Measurements from ENCODE around the gene RNASEH2A. TPM values are rescaled to one million over a fixed set of nuclear protein-coding genes. Genes with fewer than 3 reads are reported as not detected.

The RNASEH2A gene
- total RNA-seq, 1 donor from 2014 or later: 17.0 TPM

DNA sequence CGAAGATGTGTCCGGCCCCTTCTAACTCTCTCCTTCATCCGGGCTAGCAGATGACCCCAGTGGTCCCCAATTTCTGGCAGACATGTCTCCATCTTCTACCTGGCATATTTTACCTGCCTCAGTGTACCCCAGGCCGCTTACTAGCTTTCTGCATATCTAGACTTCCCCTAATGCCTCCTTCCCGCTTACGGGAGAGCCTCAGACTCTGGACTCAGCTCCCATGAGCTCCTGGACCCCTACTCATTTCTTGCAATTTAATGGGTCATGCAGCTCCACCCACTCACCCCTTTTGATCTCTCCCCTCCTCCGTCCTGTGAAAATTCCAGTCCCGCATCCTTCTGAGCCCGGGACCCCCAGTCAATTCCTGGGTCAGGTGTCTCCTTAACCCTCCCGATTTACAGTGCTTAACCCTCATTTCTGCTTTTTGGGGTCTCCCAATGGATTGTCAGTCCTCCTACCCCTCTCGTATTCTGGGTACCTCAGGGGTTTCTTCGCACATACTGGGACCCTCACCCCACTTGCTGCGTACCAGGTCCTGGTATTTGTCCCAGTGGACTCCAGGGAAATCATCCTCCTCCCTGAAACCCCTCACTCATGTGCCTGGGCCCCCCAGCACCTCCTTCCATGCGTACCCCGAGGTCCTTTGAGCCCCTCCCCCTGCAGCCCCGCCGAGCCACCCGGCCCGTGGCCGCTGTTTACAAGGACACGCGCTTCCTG lies 15.6 kb upstream of the RNASEH2A start:
- TF ChIP-seq, protein P1, sequence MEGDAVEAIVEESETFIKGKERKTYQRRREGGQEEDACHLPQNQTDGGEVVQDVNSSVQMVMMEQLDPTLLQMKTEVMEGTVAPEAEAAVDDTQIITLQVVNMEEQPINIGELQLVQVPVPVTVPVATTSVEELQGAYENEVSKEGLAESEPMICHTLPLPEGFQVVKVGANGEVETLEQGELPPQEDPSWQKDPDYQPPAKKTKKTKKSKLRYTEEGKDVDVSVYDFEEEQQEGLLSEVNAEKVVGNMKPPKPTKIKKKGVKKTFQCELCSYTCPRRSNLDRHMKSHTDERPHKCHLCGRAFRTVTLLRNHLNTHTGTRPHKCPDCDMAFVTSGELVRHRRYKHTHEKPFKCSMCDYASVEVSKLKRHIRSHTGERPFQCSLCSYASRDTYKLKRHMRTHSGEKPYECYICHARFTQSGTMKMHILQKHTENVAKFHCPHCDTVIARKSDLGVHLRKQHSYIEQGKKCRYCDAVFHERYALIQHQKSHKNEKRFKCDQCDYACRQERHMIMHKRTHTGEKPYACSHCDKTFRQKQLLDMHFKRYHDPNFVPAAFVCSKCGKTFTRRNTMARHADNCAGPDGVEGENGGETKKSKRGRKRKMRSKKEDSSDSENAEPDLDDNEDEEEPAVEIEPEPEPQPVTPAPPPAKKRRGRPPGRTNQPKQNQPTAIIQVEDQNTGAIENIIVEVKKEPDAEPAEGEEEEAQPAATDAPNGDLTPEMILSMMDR (IDR thresholded peaks at IDR 0.05; ENCODE audit: insufficient read depth, low read length, poor library complexity, severe bottlenecking): no peak
- DNase-seq (ENCODE audit: low read depth): no peak
- H3K4me3 ChIP-seq (ENCODE audit: low read depth, low read length): peak overlapping the region; percentile 96
- no peaks in the 10 kb centered on the region for H3K27me3 ChIP-seq (ENCODE audit: control insufficient read depth, insufficient read depth, low read length)
- no peaks in the 10 kb centered on the region for H3K36me3 ChIP-seq (ENCODE audit: control insufficient read depth, insufficient read depth, low read length)

DNA sequence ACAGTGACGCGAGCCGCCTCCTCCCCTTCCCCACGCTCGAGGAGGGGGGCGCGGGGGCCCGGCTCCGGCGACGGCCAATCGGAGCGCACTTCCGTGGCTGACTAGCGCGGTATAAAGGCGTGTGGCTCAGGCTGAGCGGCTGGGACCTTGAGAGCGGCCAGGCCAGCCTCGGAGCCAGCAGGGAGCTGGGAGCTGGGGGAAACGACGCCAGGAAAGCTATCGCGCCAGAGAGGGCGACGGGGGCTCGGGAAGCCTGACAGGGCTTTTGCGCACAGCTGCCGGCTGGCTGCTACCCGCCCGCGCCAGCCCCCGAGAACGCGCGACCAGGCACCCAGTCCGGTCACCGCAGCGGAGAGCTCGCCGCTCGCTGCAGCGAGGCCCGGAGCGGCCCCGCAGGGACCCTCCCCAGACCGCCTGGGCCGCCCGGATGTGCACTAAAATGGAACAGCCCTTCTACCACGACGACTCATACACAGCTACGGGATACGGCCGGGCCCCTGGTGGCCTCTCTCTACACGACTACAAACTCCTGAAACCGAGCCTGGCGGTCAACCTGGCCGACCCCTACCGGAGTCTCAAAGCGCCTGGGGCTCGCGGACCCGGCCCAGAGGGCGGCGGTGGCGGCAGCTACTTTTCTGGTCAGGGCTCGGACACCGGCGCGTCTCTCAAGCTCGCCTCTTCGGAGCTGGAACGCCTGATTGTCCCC lies 14.9 kb upstream of the RNASEH2A start, which contains the start of gene JUNB:
JUNB (plus strand) TSS at position 142 of the 706 bp plus-strand sequence; CDS start at position 428, 286 bp downstream.
- Histone ChIP-seq H3K4me3 (ENCODE audit: low read depth, low read length) (peak within 1 kb of the TSS; percentile 96), H3K36me3 (ENCODE audit: control insufficient read depth, insufficient read depth, low read length) (no peaks in the 10 kb centered on the region), H3K27me3 (ENCODE audit: control insufficient read depth, insufficient read depth, low read length) (no peaks in the 10 kb centered on the region)
- no peak for DNase-seq (ENCODE audit: low read depth)
- TF ChIP-seq, protein P1 (IDR thresholded peaks at IDR 0.05; ENCODE audit: insufficient read depth, low read length, poor library complexity, severe bottlenecking): no peak

DNA sequence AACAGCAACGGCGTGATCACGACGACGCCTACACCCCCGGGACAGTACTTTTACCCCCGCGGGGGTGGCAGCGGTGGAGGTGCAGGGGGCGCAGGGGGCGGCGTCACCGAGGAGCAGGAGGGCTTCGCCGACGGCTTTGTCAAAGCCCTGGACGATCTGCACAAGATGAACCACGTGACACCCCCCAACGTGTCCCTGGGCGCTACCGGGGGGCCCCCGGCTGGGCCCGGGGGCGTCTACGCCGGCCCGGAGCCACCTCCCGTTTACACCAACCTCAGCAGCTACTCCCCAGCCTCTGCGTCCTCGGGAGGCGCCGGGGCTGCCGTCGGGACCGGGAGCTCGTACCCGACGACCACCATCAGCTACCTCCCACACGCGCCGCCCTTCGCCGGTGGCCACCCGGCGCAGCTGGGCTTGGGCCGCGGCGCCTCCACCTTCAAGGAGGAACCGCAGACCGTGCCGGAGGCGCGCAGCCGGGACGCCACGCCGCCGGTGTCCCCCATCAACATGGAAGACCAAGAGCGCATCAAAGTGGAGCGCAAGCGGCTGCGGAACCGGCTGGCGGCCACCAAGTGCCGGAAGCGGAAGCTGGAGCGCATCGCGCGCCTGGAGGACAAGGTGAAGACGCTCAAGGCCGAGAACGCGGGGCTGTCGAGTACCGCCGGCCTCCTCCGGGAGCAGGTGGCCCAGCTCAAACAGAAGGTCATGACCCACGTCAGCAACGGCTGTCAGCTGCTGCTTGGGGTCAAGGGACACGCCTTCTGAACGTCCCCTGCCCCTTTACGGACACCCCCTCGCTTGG lies 14.1 kb upstream of the RNASEH2A start:
- TF ChIP-seq, protein P1 (IDR thresholded peaks at IDR 0.05; ENCODE audit: insufficient read depth, low read length, poor library complexity, severe bottlenecking): no peak
- Histone ChIP-seq H3K36me3 (ENCODE audit: control insufficient read depth, insufficient read depth, low read length) (no peaks in the 10 kb centered on the region), H3K27me3 (ENCODE audit: control insufficient read depth, insufficient read depth, low read length) (no peaks in the 10 kb centered on the region), H3K4me3 (ENCODE audit: low read depth, low read length) (peak overlapping the region; percentile 96)
- no peak for DNase-seq (ENCODE audit: low read depth)

DNA sequence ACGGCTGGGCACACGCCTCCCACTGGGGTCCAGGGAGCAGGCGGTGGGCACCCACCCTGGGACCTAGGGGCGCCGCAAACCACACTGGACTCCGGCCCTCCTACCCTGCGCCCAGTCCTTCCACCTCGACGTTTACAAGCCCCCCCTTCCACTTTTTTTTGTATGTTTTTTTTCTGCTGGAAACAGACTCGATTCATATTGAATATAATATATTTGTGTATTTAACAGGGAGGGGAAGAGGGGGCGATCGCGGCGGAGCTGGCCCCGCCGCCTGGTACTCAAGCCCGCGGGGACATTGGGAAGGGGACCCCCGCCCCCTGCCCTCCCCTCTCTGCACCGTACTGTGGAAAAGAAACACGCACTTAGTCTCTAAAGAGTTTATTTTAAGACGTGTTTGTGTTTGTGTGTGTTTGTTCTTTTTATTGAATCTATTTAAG lies 13.5 kb upstream of the RNASEH2A start:
- TF ChIP-seq, protein P1 (IDR thresholded peaks at IDR 0.05; ENCODE audit: insufficient read depth, low read length, poor library complexity, severe bottlenecking): no peak
- H3K36me3 ChIP-seq (ENCODE audit: control insufficient read depth, insufficient read depth, low read length): no peaks in the 10 kb centered on the region
- H3K27me3 ChIP-seq (ENCODE audit: control insufficient read depth, insufficient read depth, low read length): no peaks in the 10 kb centered on the region
- no peak for DNase-seq (ENCODE audit: low read depth)
- H3K4me3 ChIP-seq (ENCODE audit: low read depth, low read length): peak overlapping the region; percentile 96

DNA sequence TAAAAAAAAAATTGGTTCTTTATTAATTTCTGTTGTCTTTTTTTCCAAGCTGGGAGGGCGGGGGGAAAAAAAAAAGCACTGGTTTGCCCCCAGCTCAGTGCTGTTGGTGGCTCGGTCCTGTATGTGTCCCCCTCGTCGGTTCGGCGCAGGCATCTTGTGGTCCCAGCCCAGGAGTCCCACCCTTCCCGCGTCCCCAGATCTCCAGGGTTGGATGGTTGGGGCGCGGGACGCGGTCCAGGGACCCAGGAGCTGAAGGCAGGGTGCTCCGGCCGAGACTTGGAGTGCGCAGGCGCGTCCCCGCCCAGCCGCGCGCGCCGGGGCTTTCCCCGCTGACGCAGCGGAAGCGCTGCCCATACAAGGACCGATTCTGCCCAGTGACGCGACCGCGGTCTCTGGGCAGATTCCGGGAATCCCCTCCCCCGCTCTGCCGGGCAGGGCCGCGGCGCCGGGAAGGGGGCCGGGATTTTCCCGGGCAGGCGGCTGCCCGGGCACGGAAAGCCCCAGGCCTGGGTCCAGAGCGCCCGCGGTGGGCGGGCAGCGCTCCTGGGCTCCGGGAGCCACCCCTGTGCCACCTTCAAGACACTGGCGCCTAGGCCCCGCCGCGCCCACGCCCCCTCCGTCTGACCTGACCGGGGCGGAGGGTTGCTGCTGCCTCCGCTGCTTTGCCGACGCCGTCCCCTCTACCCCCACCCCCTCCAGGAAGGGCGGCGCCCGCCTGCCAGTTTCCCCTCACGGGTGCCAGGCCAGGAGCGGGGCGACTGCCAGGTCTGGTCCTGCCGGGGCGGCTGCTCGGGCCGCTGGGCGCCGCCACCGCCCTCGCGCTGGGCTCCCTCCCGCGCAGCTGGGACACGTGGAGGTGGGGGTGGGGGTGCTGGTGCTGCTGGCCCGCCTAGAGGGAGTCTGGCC lies 12.8 kb upstream of the RNASEH2A start:
- Histone ChIP-seq H3K36me3 (ENCODE audit: control insufficient read depth, insufficient read depth, low read length) (no peaks in the 10 kb centered on the region), H3K4me3 (ENCODE audit: low read depth, low read length) (peak overlapping the region; percentile 96), H3K27me3 (ENCODE audit: control insufficient read depth, insufficient read depth, low read length) (no peaks in the 10 kb centered on the region)
- DNase-seq (ENCODE audit: low read depth): no peak
- TF ChIP-seq, protein P1 (IDR thresholded peaks at IDR 0.05; ENCODE audit: insufficient read depth, low read length, poor library complexity, severe bottlenecking): no peak

All from kidney epithelial cell (primary cell).